CD14-positive monocyte (primary cell): ENCODE data around the gene KRTAP24-1. TPM values are rescaled to one million over a fixed set of nuclear protein-coding genes. Genes with fewer than 3 reads are reported as not detected.

Experiments used
- DNase-seq, 3 donors: peaks; one replicate each; pipeline ENCODE4 v3.0.0-alpha.2; 2011 to 2022
- H2AFZ ChIP-seq: 2 replicates; pipeline ENCODE4 v1.6.0; 2012; ENCODE audit warnings: mild to moderate bottlenecking, low read depth, low read length, inconsistent platforms; ENCODE audit not compliant: insufficient read depth, poor library complexity, severe bottlenecking
- H3K27ac ChIP-seq, 2 donors: 1 replicate in 1 of 2; 2 replicates in 1 of 2; pipeline ENCODE4 v1.5.1; 2012 to 2013; ENCODE audit warnings: low read length in 2 of 2, control low read depth in 1 of 2, inconsistent platforms in 1 of 2, low read depth in 1 of 2, mild to moderate bottlenecking in 1 of 2
- H3K27me3 ChIP-seq, 2 donors: one replicate each; pipeline versions ENCODE4 v1.6.0 to v1.6.1; 2011 to 2013; ENCODE audit warnings: low read length in 2 of 2; ENCODE audit not compliant: control insufficient read depth in 2 of 2, insufficient read depth in 2 of 2
- H3K36me3 ChIP-seq, 2 donors: replicated peaks in 1 of 2; 1 replicate in 1 of 2; 2 replicates in 1 of 2; pipeline versions ENCODE4 v1.5.1 to v1.6.1; 2012 to 2013; ENCODE audit warnings: low read length in 2 of 2, control low read depth in 1 of 2, inconsistent platforms in 1 of 2, mild to moderate bottlenecking in 1 of 2; ENCODE audit not compliant: insufficient read depth in 2 of 2, control insufficient read depth in 1 of 2
- H3K4me1 ChIP-seq, 2 donors: 1 replicate in 1 of 2; 2 replicates in 1 of 2; pipeline versions ENCODE4 v1.5.1 to v1.6.1; 2012 to 2013; ENCODE audit warnings: low read length in 2 of 2, control low read depth in 1 of 2, inconsistent platforms in 1 of 2, mild to moderate bottlenecking in 1 of 2, moderate library complexity in 1 of 2; ENCODE audit not compliant: insufficient read depth in 2 of 2, control insufficient read depth in 1 of 2
- H3K4me2 ChIP-seq: replicated peaks from 2 replicates; pipeline ENCODE3; 2012; ENCODE audit warnings: low read length, moderate library complexity, mild to moderate bottlenecking; ENCODE audit not compliant: poor library complexity, severe bottlenecking; ENCODE audit errors: extremely low read depth
- H3K4me3 ChIP-seq, 3 experiments: fragments of 200-600 bp in 1 of 3; sonication (generic) in 1 of 3; replicated peaks in 1 of 3; 1 replicate in 2 of 3; 2 replicates in 1 of 3; pipeline ENCODE4 v1.5.1; 2011 to 2013; ENCODE audit warnings: low read length in 3 of 3, mild to moderate bottlenecking in 3 of 3, control low read depth in 2 of 3, low read depth in 2 of 3, inconsistent platforms in 1 of 3, moderate library complexity in 1 of 3
- H3K79me2 ChIP-seq: 2 replicates; pipeline ENCODE4 v1.6.0; 2012; ENCODE audit warnings: mild to moderate bottlenecking, control low read depth, inconsistent platforms, low read length, moderate library complexity; ENCODE audit not compliant: insufficient read depth
- H3K9ac ChIP-seq: 2 replicates; pipeline ENCODE4 v1.6.0; 2017; ENCODE audit warnings: low read length, mild to moderate bottlenecking; ENCODE audit not compliant: insufficient read depth, poor library complexity, severe bottlenecking
- H3K9me3 ChIP-seq, 2 donors: replicated peaks in 1 of 2; 1 replicate in 1 of 2; 2 replicates in 1 of 2; pipeline versions ENCODE4 v1.5.1 to v1.6.1; 2012 to 2013; ENCODE audit warnings: low read length in 2 of 2, control low read depth in 1 of 2; ENCODE audit not compliant: control insufficient read depth in 1 of 2, insufficient read depth in 1 of 2
- H4K20me1 ChIP-seq: 2 replicates; pipeline ENCODE4 v1.6.0; 2012; ENCODE audit warnings: mild to moderate bottlenecking, low read length, control low read depth, moderate library complexity; ENCODE audit not compliant: insufficient read depth
- H3K27ac Mint-ChIP-seq, 7 donors: one replicate each; pipeline ENCODE4 v1.8.0; 2020; ENCODE audit warnings: mild to moderate bottlenecking in 7 of 7, mixed read lengths in 7 of 7, moderate library complexity in 6 of 7, inconsistent platforms in 2 of 7
- H3K27me3 Mint-ChIP-seq, 3 donors: one replicate each; pipeline ENCODE4 v1.8.0; 2021 to 2022; ENCODE audit warnings: low read depth in 3 of 3, mild to moderate bottlenecking in 3 of 3, mixed read lengths in 3 of 3, moderate library complexity in 3 of 3, inconsistent platforms in 1 of 3
- H3K36me3 Mint-ChIP-seq, 2 donors: one replicate each; pipeline ENCODE4 v1.8.0; 2020; ENCODE audit warnings: mixed read lengths in 2 of 2, inconsistent platforms in 1 of 2, mild to moderate bottlenecking in 1 of 2
- H3K4me1 Mint-ChIP-seq: one replicate; pipeline ENCODE4 v1.8.0; 2020; ENCODE audit warnings: mild to moderate bottlenecking, mixed read lengths
- H3K4me3 Mint-ChIP-seq, 2 donors: one replicate each; pipeline ENCODE4 v1.8.0; 2020; ENCODE audit warnings: mild to moderate bottlenecking in 2 of 2, mixed read lengths in 2 of 2, moderate library complexity in 1 of 2
- H3K9me3 Mint-ChIP-seq, 7 donors: one replicate each; pipeline ENCODE4 v1.8.0; 2020 to 2022; ENCODE audit warnings: mixed read lengths in 7 of 7, mild to moderate bottlenecking in 6 of 7, moderate library complexity in 6 of 7, inconsistent platforms in 2 of 7
- WGBS: methylation state at CpG from one replicate; pipeline ENCODE4 v1.1.5; 2013; ENCODE audit warnings: missing lambda C conversion rate; ENCODE audit not compliant: insufficient coverage; 5-methylcytosine and 5-hydroxymethylcytosine counted together
- intact Hi-C, 2 donors: fragments of 100-400 bp; cut with micrococcal nuclease; formaldehyde crosslinking; loops; one replicate each; pipeline versions ENCODE4 v1.15.0 to v1.15.1; 2023
- polyA minus RNA-seq: library from RNA; depleted of rRNA, polyadenylated mRNA; stranded (reverse); fragments of >200 nt; gene quantifications from 2 replicates; pipeline ENCODE4 v1.2.3, GENCODE V29; 2012
- polyA plus RNA-seq, 3 donors: library from polyadenylated mRNA; depleted of rRNA in 1 of 3; unstranded in 2 of 3; stranded (reverse) in 1 of 3; fragments of 300-500 nt in 2 of 3; fragments of >200 nt in 1 of 3; fragmentation: Illumina TruSeq in 2 of 3; gene quantifications; 1 replicate in 2 of 3; 2 replicates in 1 of 3; pipeline ENCODE4 v1.2.3, GENCODE V29; 2012 to 2021
- total RNA-seq, 12 experiments: library from RNA in 1 of 12; stranded (reverse) in 1 of 12; fragments of 120-200 nt in 1 of 12; gene quantifications; one replicate each; pipeline ENCODE4 v1.2.4 and lab custom pipeline; 2013 to 2026; ENCODE audit warnings: mixed read lengths in 6 of 12, inconsistent platforms in 1 of 12
- TF ChIP-seq, protein P1 (sequence below): fragments of 200-600 bp; IDR thresholded peaks from one replicate; pipeline ENCODE4 v1.8.0; 2022; ENCODE audit warnings: antibody characterized with exemption, mild to moderate bottlenecking

The KRTAP24-1 gene
- not detected for total RNA-seq (2013)
- polyA plus RNA-seq (not detected), polyA minus RNA-seq (not detected in 2 replicates), total RNA-seq (lab: John Stamatoyannopoulos, UW) (0 to 0.23 (median 0) reads per million in 11 experiments)

DNA sequence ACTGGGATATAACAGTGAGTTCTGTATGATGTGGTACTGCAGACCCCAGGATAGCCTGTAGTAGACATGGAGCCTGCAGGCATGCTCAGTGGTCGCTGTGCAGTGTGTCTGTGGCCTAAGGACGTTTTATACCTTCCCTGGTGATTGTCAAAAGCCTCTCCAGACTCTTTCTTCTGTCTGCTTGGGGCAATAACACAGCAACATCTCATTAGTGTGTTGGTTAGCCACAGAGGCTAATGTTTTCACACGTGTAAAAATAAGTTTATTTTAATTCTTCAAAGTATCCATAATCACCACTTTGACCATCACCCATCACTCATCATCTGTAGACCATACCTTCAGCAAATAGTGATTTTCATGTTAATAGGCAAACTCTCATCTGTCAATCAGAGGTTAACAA lies at the start of gene KRTAP24-1:
TSS of gene KRTAP24-1 (minus strand) at position 101 of the 400 bp plus-strand sequence. CDS start at position 83, 18 bp downstream.
- H3K4me1 ChIP-seq, result no peaks in the 10 kb centered on the region
- H3K36me3 Mint-ChIP-seq, result no peaks in the 10 kb centered on the region
- H3K4me1 Mint-ChIP-seq, result no peaks in the 10 kb centered on the region
- no peaks in the 10 kb centered on the region for H3K27me3 ChIP-seq
- DNase-seq, result no peak
- no peaks in the 10 kb centered on the region for H4K20me1 ChIP-seq
- H3K27ac Mint-ChIP-seq, result peak within 1 kb of the TSS in 1 of 7 donors; percentile 76
- no peak within 1 kb of the TSS for H3K9ac ChIP-seq
- TF ChIP-seq, protein P1, sequence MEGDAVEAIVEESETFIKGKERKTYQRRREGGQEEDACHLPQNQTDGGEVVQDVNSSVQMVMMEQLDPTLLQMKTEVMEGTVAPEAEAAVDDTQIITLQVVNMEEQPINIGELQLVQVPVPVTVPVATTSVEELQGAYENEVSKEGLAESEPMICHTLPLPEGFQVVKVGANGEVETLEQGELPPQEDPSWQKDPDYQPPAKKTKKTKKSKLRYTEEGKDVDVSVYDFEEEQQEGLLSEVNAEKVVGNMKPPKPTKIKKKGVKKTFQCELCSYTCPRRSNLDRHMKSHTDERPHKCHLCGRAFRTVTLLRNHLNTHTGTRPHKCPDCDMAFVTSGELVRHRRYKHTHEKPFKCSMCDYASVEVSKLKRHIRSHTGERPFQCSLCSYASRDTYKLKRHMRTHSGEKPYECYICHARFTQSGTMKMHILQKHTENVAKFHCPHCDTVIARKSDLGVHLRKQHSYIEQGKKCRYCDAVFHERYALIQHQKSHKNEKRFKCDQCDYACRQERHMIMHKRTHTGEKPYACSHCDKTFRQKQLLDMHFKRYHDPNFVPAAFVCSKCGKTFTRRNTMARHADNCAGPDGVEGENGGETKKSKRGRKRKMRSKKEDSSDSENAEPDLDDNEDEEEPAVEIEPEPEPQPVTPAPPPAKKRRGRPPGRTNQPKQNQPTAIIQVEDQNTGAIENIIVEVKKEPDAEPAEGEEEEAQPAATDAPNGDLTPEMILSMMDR, result no peak
- peaks cover 3 to 4% of the 10 kb centered on the region in 2 donors for H3K9me3 ChIP-seq
- peaks cover 0 to 2% (median 0%) of the 10 kb centered on the region in 3 donors for H3K27me3 Mint-ChIP-seq
- H3K4me2 ChIP-seq, result no peak within 1 kb of the TSS
- WGBS, result no CpG with 5 or more reads among the region's 3 CpGs
- no peak within 1 kb of the TSS for H3K27ac ChIP-seq
- no peak within 1 kb of the TSS for H3K4me3 Mint-ChIP-seq
- no peak within 1 kb of the TSS for H2AFZ ChIP-seq
- H3K4me3 ChIP-seq, result no peak within 1 kb of the TSS
- no peaks in the 10 kb centered on the region for H3K79me2 ChIP-seq
- intact Hi-C loops, result no loop called here
- peaks cover 0 to 6% (median 2%) of the 10 kb centered on the region in 7 donors for H3K9me3 Mint-ChIP-seq
- no peaks in the 10 kb centered on the region for H3K36me3 ChIP-seq

GRCh38 chr21:30329203-30329875 lies 46.6 kb upstream of the KRTAP24-1 start:
- Histone ChIP-seq H3K4me1 (no peaks in the 10 kb centered on the region), H2AFZ (no peak overlapping the region), H4K20me1 (no peaks in the 10 kb centered on the region), H3K4me3 (no peak overlapping the region), H3K27ac (no peak overlapping the region), H3K27me3 (no peaks in the 10 kb centered on the region), H3K9ac (no peak overlapping the region), H3K36me3 (no peaks in the 10 kb centered on the region), H3K79me2 (no peaks in the 10 kb centered on the region), H3K4me2 (no peak overlapping the region), H3K9me3 (peaks cover 0 to 3% of the 10 kb centered on the region in 2 donors)
- no peak for DNase-seq
- Mint-ChIP-seq H3K27me3 (no peaks in the 10 kb centered on the region), H3K9me3 (peaks cover 0 to 7% (median 2%) of the 10 kb centered on the region in 7 donors), H3K4me1 (no peaks in the 10 kb centered on the region), H3K27ac (no peak overlapping the region), H3K36me3 (no peaks in the 10 kb centered on the region), H3K4me3 (no peak overlapping the region)
- 89% methylated on average over 3 of the region's 4 CpGs for WGBS
- TF ChIP-seq, protein P1, result no peak
- intact Hi-C loops, result no loop called here
